Tibial nerve (tissue), 4 donors: Measurements from ENCODE around the gene VEZF1.

Experiments
- EP300 ChIP-seq, 2 donors: sonication (generic); formaldehyde crosslinking; IDR thresholded peaks; one replicate each; pipeline ENCODE4 v1.6.1; 2017; ENCODE audit warnings: antibody characterized with exemption in 2 of 2, mild to moderate bottlenecking in 1 of 2
- POLR2A ChIP-seq, 2 donors: fragments of 450-650 bp; IDR thresholded peaks; one replicate each; pipeline ENCODE4 v1.6.1; 2017; ENCODE audit warnings: antibody characterized with exemption in 2 of 2, mild to moderate bottlenecking in 2 of 2, moderate library complexity in 2 of 2
- TF ChIP-seq, protein P1 (sequence below), 5 experiments: fragments of 200-600 bp in 3 of 5; fragments of 450-650 bp in 2 of 5; sonication (generic) in 3 of 5; IDR thresholded peaks; one replicate each; pipeline ENCODE4 v1.5.1; 2016 to 2019; ENCODE audit warnings: antibody characterized with exemption in 5 of 5, mild to moderate bottlenecking in 3 of 5, moderate library complexity in 2 of 5

DNA sequence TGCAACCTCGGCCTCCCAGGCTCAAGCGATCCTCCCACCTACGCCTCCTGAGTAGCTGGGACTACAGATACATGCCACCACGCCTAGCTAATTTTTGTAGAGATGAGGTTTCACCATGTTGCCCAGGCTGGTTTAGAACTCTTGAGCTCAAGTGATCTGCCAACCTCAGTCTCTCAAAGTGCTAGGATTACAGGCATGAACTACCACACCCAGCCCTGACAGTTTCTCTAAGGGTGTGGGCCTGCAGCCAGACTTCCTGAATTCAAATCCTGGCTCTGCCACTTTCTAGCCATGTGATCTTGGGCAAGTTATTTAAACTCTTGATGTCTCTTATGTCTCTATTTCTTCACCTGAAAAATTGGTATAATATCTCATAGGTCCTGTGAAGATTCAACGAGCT lies 38.4 kb downstream of the VEZF1 start:
- TF ChIP-seq, protein P1, sequence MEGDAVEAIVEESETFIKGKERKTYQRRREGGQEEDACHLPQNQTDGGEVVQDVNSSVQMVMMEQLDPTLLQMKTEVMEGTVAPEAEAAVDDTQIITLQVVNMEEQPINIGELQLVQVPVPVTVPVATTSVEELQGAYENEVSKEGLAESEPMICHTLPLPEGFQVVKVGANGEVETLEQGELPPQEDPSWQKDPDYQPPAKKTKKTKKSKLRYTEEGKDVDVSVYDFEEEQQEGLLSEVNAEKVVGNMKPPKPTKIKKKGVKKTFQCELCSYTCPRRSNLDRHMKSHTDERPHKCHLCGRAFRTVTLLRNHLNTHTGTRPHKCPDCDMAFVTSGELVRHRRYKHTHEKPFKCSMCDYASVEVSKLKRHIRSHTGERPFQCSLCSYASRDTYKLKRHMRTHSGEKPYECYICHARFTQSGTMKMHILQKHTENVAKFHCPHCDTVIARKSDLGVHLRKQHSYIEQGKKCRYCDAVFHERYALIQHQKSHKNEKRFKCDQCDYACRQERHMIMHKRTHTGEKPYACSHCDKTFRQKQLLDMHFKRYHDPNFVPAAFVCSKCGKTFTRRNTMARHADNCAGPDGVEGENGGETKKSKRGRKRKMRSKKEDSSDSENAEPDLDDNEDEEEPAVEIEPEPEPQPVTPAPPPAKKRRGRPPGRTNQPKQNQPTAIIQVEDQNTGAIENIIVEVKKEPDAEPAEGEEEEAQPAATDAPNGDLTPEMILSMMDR (IDR thresholded peaks at IDR 0.05) = no peak
- no peak for TF ChIP-seq POLR2A (IDR thresholded peaks at IDR 0.05)
- no peak for TF ChIP-seq EP300 (IDR thresholded peaks at IDR 0.05)
